KMS-11 (cell line): ENCODE measurements around the gene TYW5.

Source experiments
- H2AFZ ChIP-seq: fragments of 200-600 bp; sonication (generic); 2 replicates; pipeline ENCODE4 v1.6.1; 2016; ENCODE audit warnings: antibody characterized with exemption, mixed run types, low read depth
- H3K27ac ChIP-seq: fragments of 200-600 bp; sonication (generic); 2 replicates; pipeline ENCODE4 v1.6.1; 2016; ENCODE audit warnings: mild to moderate bottlenecking, mixed run types
- H3K27me3 ChIP-seq: fragments of 200-600 bp; sonication (generic); 2 replicates; pipeline ENCODE4 v1.6.1; 2017; ENCODE audit warnings: mild to moderate bottlenecking, low read depth, mixed run types, moderate library complexity; ENCODE audit not compliant: insufficient read depth
- H3K36me3 ChIP-seq: fragments of 200-600 bp; sonication (generic); 2 replicates; pipeline ENCODE4 v1.6.1; 2017; ENCODE audit warnings: mild to moderate bottlenecking, mixed run types; ENCODE audit not compliant: insufficient read depth
- H3K4me1 ChIP-seq: fragments of 200-600 bp; sonication (generic); 2 replicates; pipeline ENCODE4 v1.6.1; 2016; ENCODE audit warnings: mild to moderate bottlenecking, low read depth, mixed run types; ENCODE audit not compliant: poor library complexity, severe bottlenecking
- H3K4me2 ChIP-seq: fragments of 200-600 bp; sonication (generic); 2 replicates; pipeline ENCODE4 v1.7.0; 2016; ENCODE audit warnings: mild to moderate bottlenecking, mixed run types
- H3K4me3 ChIP-seq: fragments of 200-600 bp; sonication (generic); IDR thresholded peaks from 2 replicates; pipeline ENCODE4 v1.6.1; 2017; ENCODE audit warnings: low read depth, low read length, mixed read lengths; ENCODE audit not compliant: insufficient read depth
- H3K79me2 ChIP-seq: fragments of 200-600 bp; sonication (generic); 2 replicates; pipeline ENCODE4 v1.6.1; 2016; ENCODE audit warnings: low read depth, mixed run types; ENCODE audit not compliant: insufficient read depth
- H3K9ac ChIP-seq: fragments of 200-600 bp; sonication (generic); 2 replicates; pipeline ENCODE4 v1.6.1; 2016; ENCODE audit warnings: mild to moderate bottlenecking, mixed run types
- H4K20me1 ChIP-seq: fragments of 200-600 bp; sonication (generic); 2 replicates; pipeline ENCODE4 v1.6.1; 2016; ENCODE audit warnings: mild to moderate bottlenecking, mixed run types; ENCODE audit not compliant: insufficient read depth
- CTCF ChIP-seq: fragments of 200-600 bp; sonication (generic); conservative IDR thresholded peaks from 2 replicates; pipeline ENCODE4 v1.6.1; 2017; ENCODE audit warnings: low read depth, mild to moderate bottlenecking, antibody characterized with exemption, low read length, moderate library complexity, mixed read lengths

TYW5 gene

GRCh38 chr2:199902486-199903110, 52.7 kb downstream of the TYW5 start:
- H3K79me2 ChIP-seq, result no peaks in the 10 kb centered on the region
- no peak for TF ChIP-seq CTCF
- no peak overlapping the region for H3K27ac ChIP-seq
- no peak overlapping the region for H3K9ac ChIP-seq
- no peaks in the 10 kb centered on the region for H4K20me1 ChIP-seq
- no peak overlapping the region for H2AFZ ChIP-seq
- H3K4me1 ChIP-seq, result no peaks in the 10 kb centered on the region
- no peaks in the 10 kb centered on the region for H3K36me3 ChIP-seq
- H3K4me2 ChIP-seq, result no peak overlapping the region
- no peak overlapping the region for H3K4me3 ChIP-seq
- H3K27me3 ChIP-seq, result no peaks in the 10 kb centered on the region

- no peaks in the 10 kb centered on the region for H3K27me3 ChIP-seq
- H3K9ac ChIP-seq, result no peak overlapping the region
- no peaks in the 10 kb centered on the region for H3K4me1 ChIP-seq
- H4K20me1 ChIP-seq, result no peaks in the 10 kb centered on the region
- no peak overlapping the region for H2AFZ ChIP-seq
- no peak overlapping the region for H3K27ac ChIP-seq
- no peak overlapping the region for H3K4me3 ChIP-seq
- TF ChIP-seq CTCF, result no peak
- no peak overlapping the region for H3K4me2 ChIP-seq
- no peaks in the 10 kb centered on the region for H3K36me3 ChIP-seq
- H3K79me2 ChIP-seq, result no peaks in the 10 kb centered on the region
These were observed 53.3 kb downstream of the TYW5 start for GRCh38 chr2:199901942-199902341.

GRCh38 chr2:199896617-199897016, 58.7 kb downstream of the TYW5 start:
- Histone ChIP-seq H3K4me3 (no peak overlapping the region), H3K27me3 (no peaks in the 10 kb centered on the region), H3K4me1 (no peaks in the 10 kb centered on the region), H3K9ac (no peak overlapping the region), H3K36me3 (no peaks in the 10 kb centered on the region), H4K20me1 (no peaks in the 10 kb centered on the region), H3K4me2 (no peak overlapping the region), H2AFZ (no peak overlapping the region), H3K27ac (no peak overlapping the region), H3K79me2 (no peaks in the 10 kb centered on the region)
- TF ChIP-seq CTCF, result no peak

- no peak overlapping the region for H3K4me3 ChIP-seq
- H2AFZ ChIP-seq, result no peak overlapping the region
- no peak overlapping the region for H3K9ac ChIP-seq
- H3K27ac ChIP-seq, result no peak overlapping the region
- no peak for TF ChIP-seq CTCF
- no peak overlapping the region for H3K4me2 ChIP-seq
- no peaks in the 10 kb centered on the region for H3K36me3 ChIP-seq
- H3K79me2 ChIP-seq, result no peaks in the 10 kb centered on the region
- H4K20me1 ChIP-seq, result no peaks in the 10 kb centered on the region
- no peaks in the 10 kb centered on the region for H3K27me3 ChIP-seq
- no peaks in the 10 kb centered on the region for H3K4me1 ChIP-seq
These were observed 59.9 kb downstream of the TYW5 start for GRCh38 chr2:199895406-199895805.
